ENCODE data around the gene ISG20L2. TPM values are rescaled to one million over a fixed set of nuclear protein-coding genes. Genes with fewer than 3 reads are reported as not detected.

The ISG20L2 gene
- total RNA-seq, 1 donor from 2014 or later = 7.8 TPM

DNA sequence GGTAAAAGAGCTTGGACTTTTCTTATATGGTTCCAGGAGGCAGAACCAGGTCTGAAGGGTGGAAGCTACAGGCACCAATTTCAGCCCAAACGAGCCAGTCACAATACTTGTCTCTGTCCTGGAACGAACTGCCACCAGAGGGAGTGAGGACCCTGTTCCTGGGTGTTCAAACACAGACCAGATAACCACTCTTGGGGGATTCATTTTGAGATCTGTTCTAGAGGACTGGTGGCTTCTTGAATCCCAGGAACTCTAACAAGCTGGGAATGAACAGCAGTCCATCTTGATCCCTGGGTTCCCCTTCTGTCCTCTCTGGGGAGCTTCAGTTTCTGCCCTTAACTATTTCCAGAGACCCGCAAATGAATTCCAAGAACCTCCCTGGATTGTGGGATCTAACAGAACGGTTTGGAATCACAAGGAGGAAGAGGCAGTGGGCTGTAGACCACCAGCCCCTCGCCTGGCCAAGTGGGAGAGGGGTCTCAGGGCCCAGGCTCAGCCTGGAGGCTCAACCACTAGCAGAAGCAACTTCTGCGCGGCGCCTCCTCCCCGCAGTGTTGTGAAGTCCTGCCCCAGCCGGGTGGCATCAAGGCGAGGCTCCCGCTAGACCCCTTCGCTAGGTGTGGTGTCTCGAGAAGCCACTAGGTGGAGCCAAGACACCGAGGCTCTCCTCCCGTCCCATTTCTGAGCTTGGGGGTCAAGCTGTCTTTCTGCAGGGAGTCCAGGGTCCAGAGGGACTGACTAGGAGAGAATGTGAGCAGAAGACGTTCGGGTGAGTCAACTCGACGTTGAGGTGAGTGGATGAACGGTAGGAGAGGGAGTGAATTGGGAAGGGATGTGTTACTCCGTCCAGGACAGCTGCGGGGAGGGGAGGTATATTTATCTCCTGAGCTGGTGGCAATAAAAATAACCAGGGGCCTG is 39.3 kb downstream of the ISG20L2 start:
- DNase-seq = peak; percentile 93

- no peak for DNase-seq
Measured at GRCh38 chr1:156684227-156684782, 44.3 kb downstream of the ISG20L2 start.

DNA sequence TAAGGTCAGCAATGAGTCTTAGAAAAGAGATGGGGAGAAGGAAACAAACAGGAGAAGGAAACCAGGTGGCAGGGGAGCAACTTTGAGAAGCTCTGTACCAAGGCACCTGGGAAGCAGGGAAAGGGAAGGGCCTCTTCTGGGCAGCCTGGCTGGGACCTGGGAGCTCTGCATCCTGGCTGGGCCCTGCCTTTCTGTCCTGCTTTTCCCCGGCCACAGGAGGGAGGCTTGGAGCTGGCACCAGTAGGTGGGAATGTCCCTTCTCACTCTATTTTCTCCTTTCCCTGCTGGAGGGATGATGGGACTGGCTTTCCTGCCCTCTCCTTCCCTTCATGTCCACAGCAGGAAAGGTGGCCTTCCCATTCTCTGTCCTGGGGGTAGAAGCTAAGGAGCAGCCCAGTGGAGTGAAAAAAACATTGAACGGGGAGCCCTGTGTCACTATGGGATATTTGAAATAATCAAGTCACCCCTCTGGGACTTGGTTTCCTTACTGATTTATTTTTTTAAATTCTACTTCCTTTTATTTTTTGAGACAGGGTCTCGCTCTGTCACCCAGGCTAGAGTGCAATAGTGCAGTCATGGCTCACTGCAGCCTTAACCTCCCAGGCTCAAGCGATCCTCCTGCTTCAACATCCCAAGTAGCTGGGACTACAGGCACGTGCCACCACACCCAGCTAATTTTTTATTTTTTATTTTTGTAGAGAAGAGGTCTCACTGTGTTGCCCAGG is 46.2 kb downstream of the ISG20L2 start:
- DNase-seq = no peak

DNA sequence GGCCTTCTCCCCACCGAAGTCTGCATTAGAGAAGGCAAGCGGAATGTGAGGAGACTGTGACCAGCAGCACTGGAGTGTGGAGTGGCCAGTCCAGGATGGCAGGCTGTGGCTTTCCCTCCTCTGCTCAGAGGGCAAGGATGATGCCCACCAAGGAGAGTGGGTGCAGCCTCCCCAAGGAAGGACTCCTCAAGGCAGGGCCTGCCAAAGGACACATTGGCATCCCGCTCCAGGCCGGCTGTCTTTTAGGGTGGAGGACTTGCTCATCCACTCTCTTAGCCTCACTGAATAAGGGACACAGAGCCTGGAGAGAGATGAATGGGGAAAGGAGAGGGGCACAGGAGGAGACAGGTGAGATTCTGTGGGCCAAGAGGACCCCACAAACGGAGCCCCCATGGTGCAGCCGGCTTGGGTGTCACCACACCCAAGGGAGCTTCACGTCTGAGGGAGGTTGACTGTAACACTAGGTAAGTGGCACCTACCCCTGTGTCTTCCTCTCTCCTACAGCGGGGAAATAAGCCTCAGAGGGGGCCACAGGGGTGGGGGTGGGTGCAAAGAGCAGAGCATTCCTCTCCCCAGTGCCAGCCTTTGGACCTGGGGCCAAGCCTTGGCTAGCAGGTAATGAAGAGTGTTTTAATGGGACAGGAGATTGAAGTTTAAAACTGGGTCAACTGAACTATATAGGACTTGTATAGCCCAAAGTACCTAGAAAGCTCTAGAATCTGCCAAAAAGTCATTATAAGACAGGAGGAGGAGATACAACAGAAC is 47.2 kb downstream of the ISG20L2 start:
- DNase-seq = no peak

DNA sequence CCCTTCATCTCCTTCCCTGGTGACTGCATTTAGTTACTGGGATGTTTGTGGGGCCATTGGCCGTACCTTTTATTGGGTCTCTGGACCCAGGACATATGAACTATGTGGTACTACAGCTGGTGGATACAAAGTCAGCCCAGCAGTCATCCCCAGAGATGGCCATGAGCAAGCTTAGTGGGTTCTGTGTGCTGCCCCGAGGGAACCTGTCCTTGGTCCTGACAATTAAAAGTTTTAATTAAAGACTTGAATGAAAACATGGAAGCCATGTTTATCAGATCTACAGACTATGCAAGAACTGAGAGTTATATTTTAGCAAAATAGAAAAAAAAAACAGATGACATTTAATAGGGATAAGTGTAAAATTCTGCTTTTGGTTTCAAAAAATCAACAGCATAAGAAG is 48.5 kb downstream of the ISG20L2 start:
- DNase-seq = no peak

- peak; percentile 95 for DNase-seq
Measured at GRCh38 chr1:156677616-156678596, 50.7 kb downstream of the ISG20L2 start.

DNA sequence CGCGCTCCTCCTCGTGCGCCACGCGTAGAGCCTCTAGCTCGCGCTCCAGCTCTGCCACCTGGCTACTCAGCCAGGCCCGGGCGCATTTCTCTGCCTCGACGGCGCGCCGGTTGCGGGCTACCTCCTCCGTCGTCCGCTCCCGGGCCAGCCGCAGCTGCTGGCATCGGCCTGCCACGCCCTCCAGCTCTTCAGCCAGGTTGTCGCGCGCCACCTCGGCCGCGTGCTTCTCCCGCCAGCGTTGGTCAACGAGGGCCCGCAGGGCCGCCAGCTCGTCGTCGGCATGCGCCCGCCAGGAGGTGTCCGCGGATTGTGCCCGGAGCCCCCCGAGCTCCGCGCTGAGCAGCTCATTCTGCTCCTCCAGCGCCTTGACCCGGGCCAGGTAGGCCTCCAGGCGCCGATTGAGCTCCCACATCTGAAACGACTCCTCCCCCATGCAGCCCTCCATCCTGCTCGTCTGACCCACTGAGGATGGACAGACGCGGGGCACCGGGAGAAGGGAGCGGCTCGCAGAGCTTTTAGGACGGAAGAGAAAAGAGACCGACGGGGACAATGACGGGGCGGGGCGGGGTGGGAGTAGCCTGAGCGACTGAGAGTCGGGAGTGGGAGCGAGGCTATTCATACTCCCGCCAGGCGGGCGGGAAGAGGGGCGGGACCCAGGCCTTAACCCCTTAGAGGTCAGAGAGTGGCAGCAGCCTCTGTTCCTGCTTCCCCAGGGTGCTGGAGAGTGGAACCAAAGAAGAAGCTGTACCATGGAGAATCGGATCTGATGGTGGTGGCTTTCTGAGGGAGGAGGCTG is 51.5 kb downstream of the ISG20L2 start, which contains the start of gene NES:
TSS of gene NES (minus strand) at position 588 of the 796 bp plus-strand sequence. CDS start at position 445, 143 bp downstream.
- DNase-seq = peak; percentile 95

- DNase-seq = no peak
Measured at GRCh38 chr1:156676114-156676819, 52.3 kb downstream of the ISG20L2 start.

DNA sequence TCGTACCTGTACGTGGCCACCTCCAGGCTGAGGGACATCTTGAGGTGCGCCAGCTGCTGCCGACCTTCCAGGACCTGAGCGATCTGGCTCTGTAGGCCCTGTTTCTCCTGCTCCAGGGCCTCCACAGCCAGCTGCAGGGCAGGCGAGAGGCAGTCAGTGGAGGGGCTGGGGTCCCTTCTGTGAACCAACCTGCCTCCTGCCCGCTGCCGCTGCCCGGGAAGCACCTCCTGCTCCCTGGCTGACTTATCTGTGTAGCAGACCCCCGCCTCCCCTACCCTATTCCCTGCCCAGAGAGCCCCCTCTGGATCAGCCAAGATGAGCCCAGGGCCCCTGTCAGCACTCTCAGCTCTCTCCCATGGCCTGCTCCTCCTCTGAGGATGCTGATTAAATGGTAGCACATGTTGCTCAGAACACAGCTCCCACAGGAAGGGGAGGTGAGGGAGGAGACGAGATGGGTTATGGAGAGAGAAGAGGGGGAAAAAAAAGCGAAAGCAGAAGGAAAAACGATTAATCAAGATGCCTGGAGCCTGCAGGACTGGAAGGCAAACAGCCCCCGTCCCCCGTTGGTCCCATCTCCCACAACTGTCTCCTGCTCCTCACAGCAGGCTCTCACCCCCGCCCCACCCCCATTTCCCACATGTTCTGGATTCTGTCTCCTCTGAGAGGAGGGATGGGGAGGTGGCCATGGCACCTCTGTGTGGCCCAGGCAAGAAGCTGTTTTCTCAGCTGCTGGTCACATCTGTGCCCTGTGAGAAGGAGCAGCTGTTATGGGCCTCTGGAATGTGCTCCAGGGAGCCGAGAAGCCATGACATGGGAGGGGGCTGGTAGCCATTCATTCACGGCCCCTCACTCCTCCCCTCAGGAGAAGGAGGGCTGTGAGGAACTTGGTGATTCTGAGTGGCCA is 53.1 kb downstream of the ISG20L2 start:
- peak; percentile 94 for DNase-seq

- DNase-seq = peak; percentile 34
Measured at GRCh38 chr1:156673387-156674121, 55.0 kb downstream of the ISG20L2 start.

Other genes starting within 250 kb of the ISG20L2 start
- gene MEF2D, start 228.0 kb downstream of the ISG20L2 start, total RNA-seq = 23.6 TPM
- gene IQGAP3, start 156.2 kb downstream of the ISG20L2 start, total RNA-seq = 10.3 TPM
- gene TTC24, start 149.0 kb downstream of the ISG20L2 start, total RNA-seq = 0.82 TPM
- gene NAXE, start 137.0 kb downstream of the ISG20L2 start, total RNA-seq = 35.1 TPM
- 14.5 TPM for gene GPATCH4, start 127.3 kb downstream of the ISG20L2 start, total RNA-seq
- not detected for gene HAPLN2, start 109.4 kb downstream of the ISG20L2 start, total RNA-seq
- 1.5 TPM for gene BCAN, start 86.6 kb downstream of the ISG20L2 start, total RNA-seq
- 216 TPM for gene NES, start 51.4 kb downstream of the ISG20L2 start, total RNA-seq
- gene CRABP2, start 23.2 kb downstream of the ISG20L2 start, total RNA-seq = 53.1 TPM
- gene METTL25B, start 297 bp downstream of the ISG20L2 start, total RNA-seq = 7.0 TPM
- gene MRPL24, start 12.3 kb upstream of the ISG20L2 start, total RNA-seq = 35.0 TPM
- 130 TPM for gene HDGF, start 22.9 kb upstream of the ISG20L2 start, total RNA-seq
- 23.3 TPM for gene PRCC, start 38.8 kb upstream of the ISG20L2 start, total RNA-seq
- gene SH2D2A, start 88.1 kb upstream of the ISG20L2 start, total RNA-seq = not detected
- gene INSRR, start 130.4 kb upstream of the ISG20L2 start, total RNA-seq = 0.21 TPM
- 0.82 TPM for gene NTRK1, start 132.1 kb upstream of the ISG20L2 start, total RNA-seq
- 13.6 TPM for gene PEAR1, start 165.0 kb upstream of the ISG20L2 start, total RNA-seq
- not detected for gene LRRC71, start 191.9 kb upstream of the ISG20L2 start, total RNA-seq

Measured in tongue (tissue), 2 donors.